HG02571 (cell line): ENCODE measurements around the gene CUBN.

Experiments
- ATAC-seq: cut with Tn5 transposase; IDR thresholded peaks from one replicate; pipeline ENCODE4 v1.9.1; 2021; ENCODE audit warnings: mild to moderate bottlenecking, moderate library complexity; ENCODE audit not compliant: unreplicated experiment

CUBN gene

DNA sequence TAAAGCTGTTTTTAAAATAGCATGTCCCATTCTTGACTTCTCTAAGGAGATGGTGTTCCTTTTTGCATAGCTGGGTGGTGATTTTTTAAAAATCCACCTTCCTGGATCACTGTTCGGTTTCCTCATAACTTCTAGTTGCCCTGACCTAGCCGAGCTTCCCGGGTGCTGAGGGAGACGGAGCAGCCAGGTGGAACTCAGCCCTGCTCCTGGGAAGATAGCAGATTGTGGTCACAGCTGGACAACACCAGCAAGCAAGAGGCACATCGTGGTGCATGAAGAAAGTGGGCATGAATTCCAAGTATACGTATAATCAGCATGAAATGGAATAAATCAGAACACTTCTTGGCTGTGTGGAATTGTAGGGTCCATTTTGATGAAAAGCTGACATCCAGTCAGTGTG lies 238.9 kb downstream of the CUBN start:
- ATAC-seq = no peak

- ATAC-seq = no peak
These were observed 242.0 kb downstream of the CUBN start for GRCh38 chr10:16887565-16887964.

GRCh38 chr10:16886031-16886430 lies 243.6 kb downstream of the CUBN start:
- no peak for ATAC-seq

DNA sequence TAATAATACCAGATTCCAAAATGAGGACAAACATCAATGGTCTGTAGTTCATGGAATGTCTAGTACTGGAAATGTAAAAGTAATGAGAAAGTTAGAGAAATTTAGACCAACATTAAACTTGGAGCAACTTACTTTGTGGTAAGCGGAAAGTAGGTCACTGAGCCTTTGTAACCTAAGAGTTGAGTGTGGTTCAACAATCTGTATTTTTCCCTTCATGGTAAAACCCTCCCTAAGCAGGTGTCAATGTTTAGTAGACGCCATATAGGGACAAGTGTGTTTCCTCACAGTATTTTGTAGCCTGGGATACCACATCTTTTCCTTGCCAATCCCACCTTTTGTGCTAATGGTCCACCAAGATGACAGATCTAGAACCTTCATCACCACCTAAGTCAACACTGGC lies 245.1 kb downstream of the CUBN start:
- no peak for ATAC-seq

- no peak for ATAC-seq
These were observed 246.5 kb downstream of the CUBN start for GRCh38 chr10:16883084-16883483.

- no peak for ATAC-seq
These were observed 259.3 kb downstream of the CUBN start for GRCh38 chr10:16870331-16870730.

- ATAC-seq = no peak
These were observed 261.6 kb downstream of the CUBN start for GRCh38 chr10:16867990-16868389.

- no peak for ATAC-seq
These were observed 262.1 kb downstream of the CUBN start for GRCh38 chr10:16867556-16867955.

DNA sequence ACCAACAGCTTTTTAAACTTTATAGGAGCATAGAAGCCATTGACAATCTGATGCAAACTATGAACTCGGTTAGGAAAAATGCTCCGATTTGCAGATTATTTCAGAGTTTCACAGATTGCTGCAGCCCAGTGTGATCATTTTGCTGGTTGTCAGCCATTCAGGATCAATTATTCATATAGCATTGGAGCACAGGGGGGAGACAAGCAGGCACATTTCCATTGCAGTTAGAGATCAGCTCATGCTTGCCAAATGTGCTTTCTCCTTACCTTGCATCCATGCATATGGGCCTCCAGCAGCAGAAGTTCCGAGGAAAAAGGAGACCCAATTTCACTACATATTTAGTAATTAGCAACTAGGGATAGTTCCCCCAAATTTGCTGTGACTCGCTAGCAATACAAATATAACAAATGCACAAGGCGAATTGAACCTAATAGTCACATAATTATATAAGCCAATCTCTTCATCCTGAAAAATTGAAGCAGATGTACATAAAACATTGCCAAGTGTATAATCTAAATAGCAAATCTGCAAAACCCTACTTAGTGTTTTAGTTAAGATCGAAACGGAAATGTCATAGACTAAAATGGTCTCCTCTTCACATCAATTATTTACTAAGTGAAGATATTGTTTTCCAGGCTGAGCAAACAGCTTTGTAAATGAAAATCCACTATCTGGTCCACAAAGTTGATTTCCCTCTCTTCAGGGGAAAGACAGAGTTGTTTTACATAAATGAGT lies 262.9 kb downstream of the CUBN start:
- no peak for ATAC-seq

GRCh38 chr10:16865766-16866165 lies 263.8 kb downstream of the CUBN start:
- no peak for ATAC-seq

DNA sequence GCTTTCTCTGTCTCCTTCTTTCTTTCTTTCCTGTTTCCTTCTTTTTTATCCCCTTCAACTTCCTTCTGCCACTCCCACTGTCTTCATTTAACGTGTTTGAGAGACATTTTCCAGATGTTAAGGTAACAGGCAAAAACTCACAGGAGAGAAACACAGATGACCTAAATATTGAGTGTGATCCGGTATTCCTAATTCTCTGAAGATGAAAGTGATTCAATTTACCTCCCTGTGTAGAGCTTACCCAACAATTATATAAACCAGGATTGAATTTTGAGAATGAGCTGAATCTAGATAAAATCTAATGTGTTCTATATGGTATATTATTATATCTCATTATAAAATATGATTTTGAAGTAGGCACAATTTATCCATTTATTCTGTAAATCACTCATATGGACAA lies 265.8 kb downstream of the CUBN start:
- ATAC-seq = no peak

DNA sequence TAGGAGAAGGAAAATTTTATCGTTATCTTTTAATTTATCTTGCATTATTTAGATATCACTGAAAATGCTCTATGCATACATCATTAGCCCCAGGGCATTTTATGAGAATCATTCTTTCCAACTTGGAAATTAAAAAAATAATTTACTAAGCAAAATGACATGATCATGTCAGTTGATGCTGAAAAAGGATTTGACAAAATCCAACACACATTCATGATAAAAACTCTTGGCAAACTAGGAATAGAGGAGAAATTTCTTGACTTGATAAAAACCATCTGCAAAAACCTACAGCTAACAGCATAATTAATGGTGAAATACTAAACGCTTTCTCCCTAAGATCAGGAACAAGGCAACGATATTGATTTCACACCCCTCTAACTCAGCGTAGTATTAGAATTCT lies 272.2 kb downstream of the CUBN start:
- no peak for ATAC-seq

- ATAC-seq = no peak
These were observed 273.0 kb downstream of the CUBN start for GRCh38 chr10:16856567-16856966.

DNA sequence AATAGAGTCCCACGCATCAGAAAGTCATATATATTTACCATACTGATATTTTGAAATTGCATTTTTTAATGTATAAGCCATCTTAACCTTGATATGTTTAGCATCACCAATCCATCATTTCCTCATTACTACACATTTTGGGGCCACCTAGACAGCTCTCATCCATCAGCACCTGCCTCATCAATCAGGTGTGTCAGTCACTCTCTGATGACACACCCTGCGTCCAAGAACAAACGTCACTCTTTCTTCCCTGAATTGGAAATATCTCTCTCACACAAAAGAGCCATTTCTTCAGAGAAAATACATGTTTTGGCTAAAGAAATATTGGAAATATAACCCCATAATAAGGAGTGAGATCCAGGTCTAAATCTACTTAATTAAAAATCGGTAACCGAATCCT lies 273.5 kb downstream of the CUBN start:
- no peak for ATAC-seq

GRCh38 chr10:16854623-16855022 lies 275.0 kb downstream of the CUBN start:
- ATAC-seq = no peak

GRCh38 chr10:16853809-16854208 lies 275.8 kb downstream of the CUBN start:
- no peak for ATAC-seq

GRCh38 chr10:16853201-16853600 lies 276.4 kb downstream of the CUBN start:
- no peak for ATAC-seq

- no peak for ATAC-seq
These were observed 277.0 kb downstream of the CUBN start for GRCh38 chr10:16852624-16853023.

DNA sequence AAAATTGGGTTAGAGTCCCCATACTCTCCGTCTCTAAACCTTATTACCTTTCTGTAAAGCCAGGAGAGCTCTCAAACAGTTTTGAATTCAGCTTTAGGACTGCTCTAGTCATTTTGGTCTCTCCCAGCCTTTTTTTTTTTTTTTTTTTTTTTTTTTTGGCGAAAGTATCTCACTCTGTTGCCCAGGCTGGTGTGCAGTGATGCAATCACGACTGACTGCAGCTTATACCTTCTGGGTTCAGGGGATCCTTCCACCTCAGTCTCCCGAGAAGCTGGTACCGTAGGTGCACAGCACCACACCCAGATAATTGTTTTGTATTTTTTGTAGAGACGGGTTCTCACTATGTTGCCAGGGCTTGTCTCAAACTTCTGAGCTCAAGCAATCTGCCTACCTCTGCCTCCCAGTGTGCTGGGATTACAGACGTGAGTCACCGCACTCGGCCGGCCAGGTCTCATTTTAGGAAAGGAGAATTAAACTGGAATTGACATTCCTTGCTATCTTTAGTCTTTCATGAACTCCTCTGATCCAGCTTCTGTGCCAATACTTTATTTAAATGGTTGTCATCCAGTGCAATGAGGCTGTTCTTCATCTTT lies 281.0 kb downstream of the CUBN start:
- ATAC-seq = no peak

DNA sequence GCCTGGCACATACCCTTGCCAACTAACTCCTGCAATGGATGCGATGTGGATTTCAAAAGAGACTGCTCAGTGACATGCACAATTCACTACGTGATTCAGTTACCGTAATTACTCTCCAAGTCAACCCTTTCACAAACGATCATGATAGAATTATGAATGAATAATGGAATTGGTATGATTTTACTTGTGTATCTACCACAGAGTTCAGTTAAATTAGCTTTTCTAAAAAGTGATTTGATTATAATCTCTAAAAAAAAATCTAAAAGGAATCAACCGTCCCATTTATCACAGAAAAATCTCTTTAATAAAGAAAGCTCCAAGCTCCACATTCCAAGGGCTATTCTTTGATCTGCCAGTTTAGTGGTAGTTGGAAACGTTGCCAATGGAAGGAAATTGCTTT lies 282.0 kb downstream of the CUBN start:
- ATAC-seq = no peak

- ATAC-seq = no peak
These were observed 284.4 kb downstream of the CUBN start for GRCh38 chr10:16845248-16845647.

DNA sequence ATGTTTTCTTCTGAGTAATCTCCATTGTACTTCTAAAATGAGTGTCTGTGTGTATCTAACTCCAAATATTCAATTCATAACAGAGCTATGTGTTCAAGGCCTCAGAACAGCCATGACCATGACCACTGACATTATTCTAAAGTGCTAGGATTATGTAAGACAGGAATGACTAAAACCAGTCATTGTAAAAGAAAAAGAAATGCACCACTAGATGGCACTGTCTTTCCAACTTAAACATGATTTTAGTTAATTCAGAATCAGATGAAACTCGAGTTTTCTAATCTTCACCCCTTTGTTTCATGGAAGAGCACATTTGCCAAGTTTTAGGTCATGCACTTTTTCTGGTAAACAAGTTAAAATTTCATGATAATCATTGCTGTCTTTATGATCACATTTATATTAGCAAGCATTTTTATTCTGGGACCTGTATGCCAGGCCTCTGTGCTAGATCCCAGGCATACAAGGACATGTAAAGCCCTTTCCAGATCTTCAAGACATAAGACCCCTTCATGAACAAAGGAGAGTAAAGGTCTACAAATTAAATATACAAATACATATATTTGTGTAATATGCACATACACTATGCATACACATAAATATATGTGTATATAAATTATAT lies 286.2 kb downstream of the CUBN start:
- no peak for ATAC-seq
